ENCODE measurements around the gene SRRM5.

- no peak for TF ChIP-seq ZNF274 (IDR thresholded peaks at IDR 0.05; ENCODE audit: low read depth, low read length)
- no peak for TF ChIP-seq SUZ12 (IDR thresholded peaks at IDR 0.05; ENCODE audit: extremely low read depth, insufficient read depth, insufficient read length)
- TF ChIP-seq YY1 (IDR thresholded peaks at IDR 0.05; ENCODE audit: insufficient read depth, insufficient read length) = no peak
Observed at GRCh38 chr19:43589277-43589676, 22.6 kb upstream of the SRRM5 start.

Measured in NT2/D1 (cell line).